GM23338 (cell line): Measurements from ENCODE around the gene GJB3. TPM values are rescaled to one million over a fixed set of nuclear protein-coding genes. Genes with fewer than 3 reads are reported as not detected.

Experiments used
- ATAC-seq: fragments of 200-7000 bp; cut with Tn5 transposase; 3 replicates; pipeline ENCODE4 v1.9.1; 2020
- DNase-seq: peaks from one replicate; pipeline ENCODE4 v3.0.0-alpha.2; 2015; ENCODE audit warnings: low spot score
- H2AFZ ChIP-seq: fragments of 200-600 bp; sonication (generic); 2 replicates; pipeline ENCODE4 v1.8.0; 2016; ENCODE audit warnings: antibody characterized with exemption, mild to moderate bottlenecking, moderate library complexity
- H3F3A ChIP-seq: fragments of 200-600 bp; sonication (generic); replicated peaks from 2 replicates; pipeline ENCODE4 v1.8.0; 2017; ENCODE audit warnings: antibody characterized with exemption, mixed run types, low read depth
- H3K27ac ChIP-seq: fragments of 200-600 bp; sonication (generic); 2 replicates; pipeline ENCODE4 v1.6.1; 2016; ENCODE audit warnings: low read depth
- H3K27me3 ChIP-seq: fragments of 200-600 bp; sonication (generic); 2 replicates; pipeline ENCODE4 v1.8.0; 2016; ENCODE audit warnings: mild to moderate bottlenecking, mixed run types, moderate library complexity; ENCODE audit not compliant: insufficient read depth
- H3K36me3 ChIP-seq: fragments of 200-600 bp; sonication (generic); 2 replicates; pipeline ENCODE4 v1.8.0; 2016; ENCODE audit warnings: mild to moderate bottlenecking; ENCODE audit not compliant: insufficient read depth
- H3K4me1 ChIP-seq: fragments of 200-600 bp; sonication (generic); 2 replicates; pipeline ENCODE4 v1.8.0; 2016; ENCODE audit warnings: mild to moderate bottlenecking, moderate library complexity; ENCODE audit not compliant: insufficient read depth
- H3K4me2 ChIP-seq: fragments of 200-600 bp; sonication (generic); 2 replicates; pipeline ENCODE4 v1.7.1; 2017; ENCODE audit warnings: mixed run types
- H3K4me3 ChIP-seq: fragments of 200-600 bp; sonication (generic); 2 replicates; pipeline ENCODE4 v1.6.1; 2016; ENCODE audit warnings: mixed run types
- H3K79me2 ChIP-seq: fragments of 200-600 bp; sonication (generic); replicated peaks from 2 replicates; pipeline ENCODE4 v1.8.0; 2017; ENCODE audit warnings: mild to moderate bottlenecking; ENCODE audit not compliant: insufficient read depth
- H3K9me2 ChIP-seq: fragments of 200-600 bp; sonication (generic); 2 replicates; pipeline ENCODE4 v1.8.0; 2017; ENCODE audit not compliant: insufficient read depth
- H4K20me1 ChIP-seq: fragments of 200-600 bp; sonication (generic); replicated peaks from 2 replicates; pipeline ENCODE4 v1.8.0; 2017; ENCODE audit warnings: mild to moderate bottlenecking; ENCODE audit not compliant: insufficient read depth
- H3K27ac Mint-ChIP-seq: 2 replicates; pipeline ENCODE4 v1.8.0; 2020; ENCODE audit warnings: inconsistent platforms, mild to moderate bottlenecking, moderate library complexity, mixed read lengths
- H3K27me3 Mint-ChIP-seq: 3 replicates; pipeline ENCODE4 v1.8.0; 2022; ENCODE audit warnings: low read depth, mild to moderate bottlenecking, moderate library complexity, mixed read lengths, inconsistent platforms; ENCODE audit not compliant: insufficient read depth, poor library complexity
- H3K36me3 Mint-ChIP-seq: 3 replicates; pipeline ENCODE4 v1.8.0; 2021; ENCODE audit warnings: low read depth, mild to moderate bottlenecking, inconsistent platforms, moderate library complexity, mixed read lengths
- H3K4me1 Mint-ChIP-seq: 3 replicates; pipeline ENCODE4 v1.8.0; 2020; ENCODE audit warnings: mild to moderate bottlenecking, inconsistent platforms, mixed read lengths
- H3K4me3 Mint-ChIP-seq: 3 replicates; pipeline ENCODE4 v1.8.0; 2021; ENCODE audit warnings: moderate library complexity, mild to moderate bottlenecking, inconsistent platforms, mixed read lengths
- H3K9me3 Mint-ChIP-seq: 3 replicates; pipeline ENCODE4 v1.8.0; 2020; ENCODE audit warnings: moderate library complexity, mild to moderate bottlenecking, inconsistent platforms, mixed read lengths
- CREB1 ChIP-seq: fragments of 250-450 bp; sonication (Bioruptor Pico); IDR thresholded peaks from 2 replicates; pipeline ENCODE4 v1.5.0; 2020; ENCODE audit warnings: low read depth, mild to moderate bottlenecking, moderate library complexity
- CTCF ChIP-seq, 2 experiments: fragments of 200-600 bp in 1 of 2; sonication (generic) in 1 of 2; conservative IDR thresholded peaks; 2 replicates each; pipeline versions ENCODE4 v1.5.1 to v1.6.1; 2016 to 2017; ENCODE audit warnings: antibody characterized with exemption in 2 of 2, low read depth in 2 of 2, mild to moderate bottlenecking in 2 of 2, moderate library complexity in 1 of 2
- ETS1 ChIP-seq: IDR thresholded peaks from 2 replicates; pipeline ENCODE4 v1.6.1; 2016; ENCODE audit warnings: antibody characterized with exemption
- EZH2 ChIP-seq: fragments of 200-600 bp; sonication (generic); IDR thresholded peaks from one replicate; pipeline ENCODE4 v1.8.0; 2017; ENCODE audit warnings: antibody characterized with exemption, mild to moderate bottlenecking, low read depth; ENCODE audit not compliant: unreplicated experiment
- EZH2phosphoT487 ChIP-seq: fragments of 200-600 bp; sonication (generic); IDR thresholded peaks from one replicate; pipeline ENCODE4 v1.8.1; 2018; ENCODE audit warnings: antibody characterized with exemption; ENCODE audit not compliant: unreplicated experiment
- JUNB ChIP-seq: IDR thresholded peaks from one replicate; pipeline ENCODE4 v1.6.1; 2016; ENCODE audit warnings: antibody characterized with exemption; ENCODE audit not compliant: unreplicated experiment
- NANOG ChIP-seq: IDR thresholded peaks from 2 replicates; pipeline ENCODE4 v1.6.1; 2016; ENCODE audit warnings: antibody characterized with exemption, borderline replicate concordance
- POLR2AphosphoS5 ChIP-seq: IDR thresholded peaks from 2 replicates; pipeline ENCODE4 v1.6.1; 2016; ENCODE audit warnings: antibody characterized with exemption, low read depth
- REST ChIP-seq: IDR thresholded peaks from one replicate; pipeline ENCODE4 v1.6.1; 2018; ENCODE audit warnings: antibody characterized with exemption; ENCODE audit not compliant: unreplicated experiment
- STAT1 ChIP-seq: IDR thresholded peaks from one replicate; pipeline ENCODE4 v1.6.1; 2016; ENCODE audit warnings: antibody characterized with exemption; ENCODE audit not compliant: unreplicated experiment
- ZNF114 ChIP-seq: fragments of 250-450 bp; sonication (Bioruptor Pico); IDR thresholded peaks from 2 replicates; pipeline ENCODE4 v1.5.0; 2020; ENCODE audit warnings: mild to moderate bottlenecking, moderate library complexity
- ZNF331 ChIP-seq: fragments of 250-450 bp; sonication (Bioruptor Pico); IDR thresholded peaks from 2 replicates; pipeline ENCODE4 v1.5.0; 2020; ENCODE audit warnings: low read depth, mild to moderate bottlenecking, moderate library complexity
- ZNF462 ChIP-seq: fragments of 250-450 bp; sonication (Bioruptor Pico); IDR thresholded peaks from 2 replicates; pipeline ENCODE4 v1.5.0; 2020; ENCODE audit warnings: mild to moderate bottlenecking, moderate library complexity
- polyA plus RNA-seq: library from polyadenylated mRNA; unstranded; fragments of >200 nt; fragmentation: Nextera tagmentation; extraction: Ambion mirVana; gene quantifications from 2 replicates; pipeline ENCODE4 v1.2.1, GENCODE V29; 2016
- total RNA-seq: library from RNA; depleted of rRNA; stranded (reverse); fragments of >200 nt; shearing (Covaris generic); gene quantifications from 2 replicates; pipeline ENCODE4 v1.2.3, GENCODE V29; 2014

GJB3 gene
- total and polyA plus RNA-seq, 2 experiments from 2014 or later = 0.26 to 0.31 TPM

- Histone ChIP-seq H3K4me1 (peaks cover 4% of the 10 kb centered on the region), H3K4me2 (no peak overlapping the region), H3K36me3 (no peaks in the 10 kb centered on the region), H3K79me2 (no peaks in the 10 kb centered on the region), H3F3A (no peaks in the 10 kb centered on the region), H4K20me1 (no peaks in the 10 kb centered on the region), H3K27me3 (peaks cover 26% of the 10 kb centered on the region), H2AFZ (no peak overlapping the region), H3K27ac (no peak overlapping the region), H3K4me3 (no peak overlapping the region), H3K9me2 (no peaks in the 10 kb centered on the region)
- Mint-ChIP-seq H3K27me3 (peaks cover 27% of the 10 kb centered on the region), H3K27ac (no peak overlapping the region), H3K4me3 (no peak overlapping the region), H3K36me3 (no peaks in the 10 kb centered on the region), H3K9me3 (no peaks in the 10 kb centered on the region), H3K4me1 (peaks cover 7% of the 10 kb centered on the region)
- no peak for TF ChIP-seq JUNB
- TF ChIP-seq EZH2phosphoT487 = no peak
- TF ChIP-seq ZNF114 (CRISPR knock-in tag) = no peak
- no peak for TF ChIP-seq CTCF (conservative IDR thresholded peaks at IDR 0.05; ENCODE audit: low read depth in 2 of 2)
- TF ChIP-seq STAT1 = no peak
- no peak for TF ChIP-seq CREB1
- no peak for TF ChIP-seq POLR2AphosphoS5
- TF ChIP-seq ZNF331 = no peak
- TF ChIP-seq EZH2 = no peak
- TF ChIP-seq REST = no peak
- no peak for TF ChIP-seq NANOG
- TF ChIP-seq ZNF462 (CRISPR knock-in tag) = no peak
- no peak for TF ChIP-seq ETS1
- ATAC-seq (no peak), DNase-seq (no peak)
Measured at GRCh38 chr1:34785231-34785874, 4.3 kb downstream of the GJB3 start.
